Measurements from ENCODE around the gene GABRG3.

The GABRG3 gene

DNA sequence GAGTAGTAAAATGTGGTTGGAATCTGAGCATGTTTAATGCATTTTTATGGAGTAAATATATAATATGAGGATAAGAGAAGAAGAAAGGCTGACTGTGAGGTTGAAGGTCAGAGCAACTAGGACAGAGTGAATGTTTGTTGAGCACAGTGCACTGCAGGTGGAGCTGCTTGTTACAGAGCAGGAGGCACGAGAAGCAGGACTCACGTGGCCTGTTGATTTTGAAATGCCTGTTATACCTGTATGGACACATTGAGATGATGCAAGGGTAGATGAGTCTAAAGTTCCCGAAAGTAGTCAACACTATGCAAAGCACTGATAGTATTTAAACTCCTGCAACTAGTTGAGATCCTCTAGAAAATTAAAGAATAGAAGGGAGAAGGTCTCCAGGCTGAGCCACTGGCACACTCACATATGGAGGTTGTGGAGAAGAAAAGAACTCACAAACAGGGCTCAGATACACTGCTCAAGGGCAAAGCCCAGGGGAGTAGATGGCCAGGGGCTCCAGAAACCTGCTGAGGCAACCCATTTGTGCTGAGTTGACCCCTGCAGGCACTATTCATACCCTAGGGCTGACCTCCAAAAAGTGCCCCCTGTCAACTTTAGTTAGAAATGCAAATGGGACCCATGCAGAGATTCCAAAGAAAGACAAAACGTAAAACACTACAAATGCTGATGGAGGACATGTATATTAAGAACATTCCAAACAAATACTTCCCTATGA, 541.5 kb downstream of the GABRG3 start:
- no peak for DNase-seq (ENCODE audit: low read depth)

DNA sequence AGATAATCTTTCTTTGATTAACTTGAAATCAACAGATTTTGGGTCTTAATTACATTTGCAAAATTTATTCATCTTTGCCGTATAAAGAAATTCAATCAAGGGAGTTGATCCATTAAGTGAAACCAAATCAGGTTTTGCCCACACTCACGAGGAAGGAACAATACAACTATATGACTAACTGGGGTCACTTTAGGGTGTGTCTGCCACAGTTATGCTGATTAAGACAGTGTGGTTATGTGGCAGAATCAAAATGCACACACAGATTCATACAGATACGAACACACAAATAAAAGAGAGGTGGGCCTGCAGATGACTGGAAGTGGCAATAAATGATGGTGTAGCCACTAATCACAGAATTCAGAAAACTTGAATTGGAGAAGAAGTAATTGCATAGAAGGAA, 543.5 kb downstream of the GABRG3 start:
- DNase-seq (ENCODE audit: low read depth): no peak

DNA sequence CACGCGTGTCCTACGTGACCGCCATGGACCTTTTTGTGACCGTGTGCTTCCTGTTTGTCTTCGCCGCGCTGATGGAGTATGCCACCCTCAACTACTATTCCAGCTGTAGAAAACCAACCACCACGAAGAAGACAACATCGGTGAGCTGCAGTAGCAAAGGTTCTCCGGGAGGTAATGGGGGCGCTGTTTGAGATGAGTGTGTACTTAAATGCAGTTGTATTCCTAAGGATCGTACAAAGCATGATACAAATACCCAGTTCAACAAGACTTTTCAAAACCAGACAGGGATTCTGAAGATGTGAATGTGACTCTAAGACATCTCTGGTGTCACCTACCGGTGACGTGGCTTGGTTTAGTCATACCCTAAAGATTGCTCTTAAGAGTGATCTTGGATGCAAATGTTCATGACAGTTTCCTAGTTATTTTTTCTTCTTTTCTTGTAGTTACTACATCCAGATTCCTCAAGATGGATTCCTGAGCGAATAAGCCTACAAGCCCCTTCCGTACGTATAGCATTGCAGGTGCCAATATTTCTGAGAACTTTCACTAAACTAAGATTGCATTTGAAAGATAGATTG, 556.6 kb downstream of the GABRG3 start:
- DNase-seq (ENCODE audit: low read depth): no peak

- no peak for DNase-seq (ENCODE audit: low read depth)
These were observed 558.4 kb downstream of the GABRG3 start for GRCh38 chr15:27529399-27529798.

- no peak for DNase-seq (ENCODE audit: low read depth)
These were observed 560.0 kb downstream of the GABRG3 start for GRCh38 chr15:27530994-27531393.

GRCh38 chr15:27532358-27532757, 561.4 kb downstream of the GABRG3 start:
- no peak for DNase-seq (ENCODE audit: low read depth)

DNA sequence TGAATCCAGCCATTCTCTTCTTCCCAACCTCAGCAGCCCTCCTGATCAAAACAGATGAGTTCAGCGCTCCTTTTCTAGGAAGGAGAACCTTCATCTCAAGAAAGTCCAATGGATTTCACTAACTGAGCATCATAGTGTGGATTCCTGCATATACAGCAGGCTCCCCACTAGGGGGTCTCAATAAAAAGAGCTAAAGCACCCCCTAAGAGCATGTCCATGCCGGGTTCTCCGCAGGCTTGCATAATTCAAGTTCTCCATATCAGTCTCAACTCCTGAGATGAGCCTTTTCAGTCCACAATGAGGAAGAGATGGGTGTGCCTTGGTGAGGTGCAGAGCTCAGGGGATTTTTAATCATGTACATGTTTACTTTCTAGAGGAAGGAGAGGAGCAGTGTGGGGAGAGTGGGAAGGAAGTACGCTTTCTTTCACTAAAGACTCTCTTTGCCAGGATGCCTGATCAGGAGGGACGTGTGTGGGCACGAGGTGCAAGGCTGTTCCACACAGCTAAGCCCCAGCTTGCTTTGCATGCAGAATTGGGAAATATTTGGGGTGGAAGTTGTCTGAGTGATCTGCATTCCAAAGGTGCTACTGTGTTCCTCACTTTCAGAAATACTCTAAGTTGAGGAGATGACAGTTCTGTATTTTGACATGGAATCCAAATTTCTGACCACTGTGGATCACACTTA, 564.6 kb downstream of the GABRG3 start:
- DNase-seq (ENCODE audit: low read depth): no peak

DNA sequence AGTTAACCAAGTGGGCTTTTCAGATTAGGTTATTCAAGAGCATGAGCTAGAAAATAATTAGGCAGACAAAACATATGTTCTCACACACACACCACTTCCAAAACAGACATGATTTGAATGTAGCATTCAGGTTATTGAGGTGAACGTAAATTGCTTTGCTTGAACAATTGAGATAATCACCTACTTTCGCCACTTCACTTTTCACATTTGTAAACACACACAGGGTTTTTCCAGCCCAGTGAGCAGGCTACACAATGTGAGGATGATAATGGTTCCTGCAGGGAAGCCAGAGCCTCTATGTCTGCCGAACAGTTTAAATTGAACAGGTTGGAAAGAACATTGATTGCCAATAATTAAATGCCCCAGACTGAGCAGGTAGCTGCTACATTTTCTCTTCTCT, 567.3 kb downstream of the GABRG3 start:
- DNase-seq (ENCODE audit: low read depth): no peak

GRCh38 chr15:27541581-27541980, 570.6 kb downstream of the GABRG3 start:
- no peak for DNase-seq (ENCODE audit: low read depth)

- no peak for DNase-seq (ENCODE audit: low read depth)
These were observed 574.7 kb downstream of the GABRG3 start for GRCh38 chr15:27545494-27546255.

DNA sequence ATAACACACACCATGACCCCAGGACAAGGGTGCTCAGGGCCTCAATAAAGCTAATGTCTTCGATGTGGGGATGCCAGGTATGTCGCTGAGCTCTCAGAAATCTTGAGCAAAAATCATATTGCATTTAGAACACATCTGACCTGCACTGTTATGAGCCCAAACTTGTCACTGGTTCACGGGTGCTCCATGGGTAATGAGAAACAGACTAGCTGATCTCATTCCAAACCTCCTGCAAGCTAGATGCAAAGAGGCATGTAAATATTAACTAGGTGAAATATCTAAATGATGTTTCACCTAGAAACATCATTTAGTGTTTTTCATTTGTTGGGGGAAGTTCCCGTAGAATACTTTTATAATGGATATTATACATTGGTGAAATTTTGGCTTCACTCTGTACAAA, 578.8 kb downstream of the GABRG3 start:
- DNase-seq (ENCODE audit: low read depth): no peak

DNA sequence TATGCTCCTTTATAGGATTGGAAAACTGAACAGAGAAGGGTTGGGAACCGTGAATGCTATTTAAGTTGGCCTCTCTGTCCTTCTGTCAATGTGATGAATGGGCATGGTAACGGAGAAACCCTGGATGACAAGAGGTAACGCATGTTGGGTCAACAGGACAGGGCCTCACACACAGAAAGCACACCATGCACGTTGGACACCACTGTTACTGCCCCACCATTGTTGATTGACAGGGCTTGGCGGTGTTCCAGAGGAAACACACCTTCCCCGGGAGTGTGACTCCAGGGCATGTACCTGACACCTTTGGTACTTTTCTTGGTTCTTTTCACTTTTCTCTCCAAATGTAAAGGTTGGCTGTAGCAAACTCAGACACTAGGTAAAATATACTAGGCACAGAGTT, 579.7 kb downstream of the GABRG3 start:
- no peak for DNase-seq (ENCODE audit: low read depth)

- DNase-seq (ENCODE audit: low read depth): no peak
These were observed 590.8 kb downstream of the GABRG3 start for GRCh38 chr15:27561816-27562215.

DNA sequence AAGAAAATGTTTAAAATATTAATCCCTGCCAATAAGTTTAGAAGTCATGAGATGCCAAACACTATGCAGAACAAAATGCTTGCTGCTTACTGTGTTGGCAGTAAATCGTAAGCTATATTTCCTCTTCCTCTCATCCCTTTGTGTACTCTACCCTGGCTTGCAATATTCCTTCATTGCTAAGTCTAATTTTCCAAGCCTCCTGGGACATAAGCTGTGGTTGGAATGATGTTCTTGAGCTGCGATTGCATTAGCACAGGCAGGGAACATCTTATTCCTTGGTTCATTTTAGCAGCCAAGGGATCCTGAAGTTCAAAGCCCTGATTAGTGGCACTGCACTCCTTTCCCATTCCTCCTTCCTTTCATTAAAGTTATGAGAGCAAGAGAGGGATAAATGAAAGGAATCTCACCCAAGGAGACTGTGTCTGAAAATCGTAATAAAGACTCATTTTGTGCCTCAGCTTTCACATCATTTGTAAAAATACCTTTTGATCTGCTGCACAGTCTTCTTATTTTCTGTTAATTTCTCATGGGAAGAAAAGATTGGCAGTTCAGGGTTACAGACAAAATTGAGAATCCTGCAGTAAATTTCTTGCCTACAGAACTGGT, 592.9 kb downstream of the GABRG3 start:
- no peak for DNase-seq (ENCODE audit: low read depth)

DNA sequence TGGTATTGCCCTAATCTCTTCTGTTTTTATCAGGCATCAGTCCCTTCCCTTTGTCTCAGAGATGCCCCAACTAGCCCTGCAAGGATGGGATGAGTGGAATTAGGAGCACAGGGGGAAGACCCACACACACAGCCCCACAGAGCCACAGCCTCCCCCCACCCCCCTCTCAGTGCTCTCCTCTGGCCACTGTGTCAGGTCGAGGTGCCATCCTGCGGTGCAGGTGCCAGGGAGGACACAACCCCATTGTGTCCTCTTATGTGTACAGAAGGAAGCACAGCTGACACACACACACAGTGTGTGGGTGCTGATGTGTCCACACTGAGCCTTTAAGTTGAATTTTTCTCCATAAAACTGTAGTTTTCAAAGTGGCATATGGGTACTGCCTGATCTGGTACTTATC, 593.7 kb downstream of the GABRG3 start:
- no peak for DNase-seq (ENCODE audit: low read depth)

- no peak for DNase-seq (ENCODE audit: low read depth)
These were observed 599.8 kb downstream of the GABRG3 start for GRCh38 chr15:27570746-27571145.

DNA sequence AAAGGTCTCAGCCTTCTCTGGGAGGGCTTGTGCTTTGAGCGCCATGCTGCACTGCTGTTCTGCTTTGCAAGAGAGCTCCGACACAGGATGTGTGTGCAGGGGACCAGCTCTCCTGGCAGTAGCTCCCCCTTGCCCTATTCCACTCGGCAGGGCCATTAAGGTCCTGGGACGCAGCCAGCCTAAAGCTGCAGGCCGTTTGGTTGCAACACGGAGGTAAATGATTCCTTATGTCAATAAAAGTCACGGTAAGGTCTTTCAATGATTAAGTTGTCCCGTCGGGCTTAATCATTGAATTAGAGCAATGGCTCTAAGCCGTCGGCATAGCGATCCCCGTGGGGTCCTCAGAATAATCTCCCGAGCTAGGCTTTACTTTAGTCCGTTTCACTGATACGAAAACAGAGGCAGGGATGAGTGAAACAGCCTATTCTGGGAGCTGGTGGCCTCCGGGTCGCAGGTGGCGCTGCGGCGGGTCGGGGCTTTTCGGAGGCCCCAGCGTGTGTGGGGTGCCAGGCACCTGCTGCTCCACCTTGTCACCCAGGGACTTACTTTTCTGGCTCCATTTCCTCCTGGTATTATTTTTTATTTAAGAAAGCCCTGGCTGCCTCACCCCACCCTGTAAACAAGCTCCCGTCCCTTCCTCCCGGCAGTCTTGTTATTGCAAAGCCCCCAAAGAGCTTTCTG, 603.0 kb downstream of the GABRG3 start:
- no peak for DNase-seq (ENCODE audit: low read depth)

GRCh38 chr15:27574541-27575054, 603.6 kb downstream of the GABRG3 start:
- no peak for DNase-seq (ENCODE audit: low read depth)

- no peak for DNase-seq (ENCODE audit: low read depth)
These were observed 604.5 kb downstream of the GABRG3 start for GRCh38 chr15:27575521-27575920.

GRCh38 chr15:27576576-27576975, 605.6 kb downstream of the GABRG3 start:
- no peak for DNase-seq (ENCODE audit: low read depth)

DNA sequence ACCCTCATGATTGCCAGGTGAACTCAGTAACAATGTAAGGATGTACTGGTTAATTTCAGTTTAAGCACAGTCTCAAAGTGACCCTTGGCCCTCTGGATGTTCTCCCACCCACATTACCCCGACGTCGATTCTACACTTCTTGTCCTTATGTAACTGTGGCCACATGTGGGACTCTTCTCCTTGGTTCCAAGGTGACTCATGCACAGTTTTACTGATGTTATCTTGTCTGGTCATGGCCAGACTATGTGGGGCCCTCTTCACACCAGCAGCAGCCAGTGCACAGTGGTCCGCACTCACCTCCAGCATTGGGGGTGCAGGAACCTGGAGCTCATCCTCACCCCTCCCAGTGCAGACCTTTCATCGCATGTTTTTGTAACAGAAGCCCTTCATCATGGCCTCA, 608.8 kb downstream of the GABRG3 start:
- no peak for DNase-seq (ENCODE audit: low read depth)

Measured in GM04503 (cell line).